Central memory CD4-positive, alpha-beta T cell (primary cell): ENCODE data around the gene PDCD6IP.

Experiments
- DNase-seq: peaks from one replicate; pipeline ENCODE4 v3.0.0; 2022

The PDCD6IP gene

GRCh38 chr3:33898901-33899300 is 100.5 kb downstream of the PDCD6IP start:
- DNase-seq = no peak

- DNase-seq = no peak
Observed at GRCh38 chr3:33900440-33900808, 102.0 kb downstream of the PDCD6IP start.

- no peak for DNase-seq
Observed at GRCh38 chr3:33900809-33901505, 102.5 kb downstream of the PDCD6IP start.

GRCh38 chr3:33901862-33902563 is 103.6 kb downstream of the PDCD6IP start:
- no peak for DNase-seq

- DNase-seq = no peak
Observed at GRCh38 chr3:33904730-33905129, 106.3 kb downstream of the PDCD6IP start.

- DNase-seq = no peak
Observed at GRCh38 chr3:33908250-33908851, 109.9 kb downstream of the PDCD6IP start.

- DNase-seq = no peak
Observed at GRCh38 chr3:33909547-33909946, 111.1 kb downstream of the PDCD6IP start.

GRCh38 chr3:33910031-33910430 is 111.6 kb downstream of the PDCD6IP start:
- DNase-seq = no peak

- no peak for DNase-seq
Observed at GRCh38 chr3:33911525-33912322, 113.3 kb downstream of the PDCD6IP start.

GRCh38 chr3:33914212-33914611 is 115.8 kb downstream of the PDCD6IP start:
- DNase-seq = no peak

GRCh38 chr3:33914731-33915379 is 116.4 kb downstream of the PDCD6IP start:
- DNase-seq = no peak

- no peak for DNase-seq
Observed at GRCh38 chr3:33915796-33916546, 117.5 kb downstream of the PDCD6IP start.

- no peak for DNase-seq
Observed at GRCh38 chr3:33918126-33918756, 119.8 kb downstream of the PDCD6IP start.
